ENCODE results near the gene HMCN2.
"Not testable (repeated sequence)": the region's sequence is repeated elsewhere in the genome, so short reads cannot be mapped to it uniquely, and the experiment has no call there.

The HMCN2 gene

GRCh38 chr9:130264414-130265350 lies 878 bp upstream of the HMCN2 start:
- no peak for DNase-seq (ENCODE audit: low spot score)

- DNase-seq (ENCODE audit: low spot score): no peak
These were observed 907 bp downstream of the HMCN2 start for GRCh38 chr9:130266236-130267098.

DNA sequence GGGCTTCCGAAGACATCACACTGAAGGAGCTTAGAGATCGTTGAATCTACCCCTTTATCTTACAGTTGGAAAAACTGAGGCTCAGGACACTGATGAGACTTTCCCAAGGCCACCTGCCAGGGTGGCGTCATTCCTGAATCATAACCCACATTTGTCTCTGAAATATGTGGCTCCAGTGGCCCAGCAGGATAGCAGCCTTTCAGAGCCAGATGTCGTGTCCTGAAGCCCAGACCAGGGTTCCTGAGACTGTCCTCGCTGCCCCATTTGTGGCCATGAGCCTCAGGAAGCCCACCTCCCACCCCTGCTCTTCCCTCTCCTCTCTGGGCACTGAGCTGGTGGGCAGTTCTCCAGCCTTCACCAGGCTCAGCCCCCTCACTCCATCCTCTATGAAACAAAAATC lies 2.4 kb downstream of the HMCN2 start:
- no peak for DNase-seq (ENCODE audit: low spot score)

DNA sequence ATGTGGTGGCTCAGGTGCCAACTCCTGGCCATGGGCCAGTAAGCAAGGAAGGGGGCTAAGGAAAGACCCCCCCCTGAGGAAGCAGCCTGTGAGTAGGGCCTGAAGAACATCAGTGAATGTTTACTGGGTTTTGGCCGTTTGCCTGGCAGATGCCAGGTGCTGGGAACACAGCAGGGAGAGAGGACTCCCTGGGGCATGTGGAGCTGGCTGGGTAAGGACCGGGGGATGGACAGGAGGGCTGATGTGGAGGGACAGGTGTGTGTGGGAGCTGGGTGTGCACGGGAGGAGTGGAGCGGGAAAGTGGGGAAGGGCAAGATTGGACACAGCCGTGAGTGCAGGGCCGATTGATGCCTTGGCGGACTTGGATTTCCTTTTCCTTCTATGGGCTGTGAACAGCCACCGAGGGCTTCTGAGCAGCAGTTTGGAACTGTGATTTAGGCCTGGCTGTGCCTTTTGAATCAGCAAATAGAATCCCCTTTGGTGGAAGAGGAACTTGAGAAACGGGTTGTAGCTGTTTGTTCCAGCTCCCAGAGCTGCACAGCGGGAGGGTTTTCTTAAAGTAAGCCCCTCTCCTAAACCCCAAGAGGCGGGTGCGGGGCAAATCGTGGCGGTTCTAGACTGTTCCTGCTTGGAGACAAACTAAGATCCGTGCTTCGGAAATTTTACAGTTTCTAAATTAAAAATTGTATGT lies 3.1 kb downstream of the HMCN2 start:
- DNase-seq (ENCODE audit: low spot score): no peak

DNA sequence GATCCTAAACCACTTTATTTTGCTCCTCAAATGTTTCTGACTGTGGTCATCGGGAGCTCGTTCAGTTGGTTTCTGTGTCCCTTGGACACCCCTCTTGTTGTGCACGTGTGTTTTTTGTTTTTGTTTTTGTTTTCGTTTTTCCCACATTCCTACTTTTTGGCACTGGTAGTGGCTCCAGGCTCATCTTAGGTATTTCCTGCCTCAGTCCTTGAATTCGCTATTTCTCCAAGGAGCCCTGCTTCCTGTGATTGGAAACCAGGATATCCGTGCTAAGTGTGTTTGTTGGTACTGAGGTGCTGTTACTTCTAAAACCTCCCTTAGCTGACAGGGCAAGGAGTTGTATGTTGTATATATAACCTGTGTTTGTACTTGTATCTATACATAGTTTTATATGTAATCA lies 5.9 kb downstream of the HMCN2 start:
- DNase-seq (ENCODE audit: low spot score): no peak

DNA sequence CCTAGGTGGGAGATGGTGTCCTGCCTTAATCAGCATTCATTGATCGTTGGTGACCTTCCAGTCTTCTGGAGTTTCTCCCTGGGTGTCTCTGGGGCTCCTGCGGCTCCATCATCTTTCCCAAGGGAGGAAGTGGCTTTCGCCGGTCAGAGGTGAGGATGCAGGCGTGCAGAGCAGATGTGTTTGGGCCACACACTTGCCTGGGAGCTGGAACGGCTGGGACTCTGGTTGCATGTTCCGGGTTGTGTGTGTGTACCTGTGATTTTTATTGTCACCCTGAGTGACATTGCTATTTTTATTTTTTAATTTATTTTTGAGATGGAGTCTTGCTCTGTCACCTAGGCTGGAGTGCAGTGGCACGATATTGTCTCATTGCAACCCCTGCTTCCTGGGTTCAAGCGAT lies 9.6 kb downstream of the HMCN2 start:
- no peak for DNase-seq (ENCODE audit: low spot score)

GRCh38 chr9:130276121-130276520 lies 10.6 kb downstream of the HMCN2 start:
- peak; percentile 66 for DNase-seq (ENCODE audit: low spot score)

DNA sequence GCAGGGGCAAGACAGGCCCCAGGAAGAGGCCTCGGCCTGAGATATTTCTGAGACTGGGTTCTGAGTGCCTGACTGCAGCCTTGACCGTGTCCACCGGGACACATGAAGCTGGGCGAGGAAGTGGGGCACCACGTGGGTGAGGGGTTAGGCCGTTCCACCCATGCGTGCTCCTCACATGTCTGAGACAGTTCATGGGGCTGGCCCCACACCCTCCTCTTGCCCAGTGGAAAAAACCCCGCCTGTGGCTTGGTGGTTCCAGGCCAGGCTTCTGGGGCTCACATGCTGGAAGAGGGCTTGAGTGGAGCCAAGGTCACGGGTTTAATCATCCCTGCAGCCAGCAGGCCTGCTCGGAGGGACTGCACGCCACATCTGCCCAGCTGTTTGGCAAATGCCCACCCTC lies 11.4 kb downstream of the HMCN2 start:
- DNase-seq (ENCODE audit: low spot score): no peak

DNA sequence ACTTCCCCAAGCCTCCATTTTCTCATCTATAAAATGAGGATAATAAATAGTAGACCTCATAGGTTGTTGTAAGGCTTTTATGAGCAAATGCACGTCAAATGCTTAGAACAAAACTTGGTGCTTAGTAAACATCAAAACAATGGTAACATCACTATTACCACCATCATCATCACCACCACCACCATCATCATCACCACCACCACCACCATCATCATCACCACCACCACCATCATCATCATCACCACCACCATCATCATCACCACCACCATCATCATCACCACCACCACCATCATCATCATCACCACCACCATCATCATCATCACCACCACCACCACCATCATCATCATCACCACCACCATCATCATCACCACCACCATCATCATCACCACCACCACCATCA lies 12.0 kb downstream of the HMCN2 start:
- not testable (repeated sequence) for DNase-seq (ENCODE audit: low spot score)

GRCh38 chr9:130283539-130284248 lies 18.1 kb downstream of the HMCN2 start:
- DNase-seq (ENCODE audit: low spot score): no peak

- DNase-seq (ENCODE audit: low spot score): no peak
These were observed 18.7 kb downstream of the HMCN2 start for GRCh38 chr9:130284249-130284625.

- no peak for DNase-seq (ENCODE audit: low spot score)
These were observed 19.1 kb downstream of the HMCN2 start for GRCh38 chr9:130284690-130285089.

- DNase-seq (ENCODE audit: low spot score): no peak
These were observed 19.7 kb downstream of the HMCN2 start for GRCh38 chr9:130285271-130285670.

- DNase-seq (ENCODE audit: low spot score): no peak
These were observed 20.7 kb downstream of the HMCN2 start for GRCh38 chr9:130286072-130286770.

DNA sequence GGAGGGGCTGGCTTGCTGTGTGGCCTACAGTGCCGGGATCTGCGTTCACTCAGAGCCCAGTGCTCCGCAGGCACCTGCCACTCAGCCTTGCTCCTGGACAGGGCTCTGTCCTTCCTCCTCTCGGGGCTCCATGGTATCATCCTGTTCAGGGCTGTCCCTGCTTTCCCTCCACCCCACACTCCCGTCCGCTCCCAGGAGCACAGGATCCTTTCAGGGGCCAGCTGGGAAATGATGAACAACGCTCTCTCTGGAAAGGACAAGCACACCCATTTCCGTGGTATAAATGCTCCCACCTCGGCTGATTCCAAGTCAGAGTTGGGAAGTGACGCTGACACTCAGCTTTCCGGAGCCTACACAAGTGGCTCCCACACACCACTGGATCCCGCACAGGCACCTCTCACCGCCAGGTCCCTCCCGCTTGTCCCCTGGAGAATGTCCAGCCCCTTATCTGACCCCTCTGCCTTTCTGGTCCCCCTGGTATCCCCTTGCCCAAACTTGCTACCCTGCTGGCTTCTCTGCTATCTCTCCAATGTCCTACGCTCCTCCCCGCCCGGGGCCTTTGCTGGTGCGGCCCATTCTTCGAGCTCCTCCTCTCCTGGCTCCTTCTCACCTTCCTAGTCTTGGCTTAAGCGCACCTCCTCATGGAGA lies 21.3 kb downstream of the HMCN2 start:
- no peak for DNase-seq (ENCODE audit: low spot score)

DNA sequence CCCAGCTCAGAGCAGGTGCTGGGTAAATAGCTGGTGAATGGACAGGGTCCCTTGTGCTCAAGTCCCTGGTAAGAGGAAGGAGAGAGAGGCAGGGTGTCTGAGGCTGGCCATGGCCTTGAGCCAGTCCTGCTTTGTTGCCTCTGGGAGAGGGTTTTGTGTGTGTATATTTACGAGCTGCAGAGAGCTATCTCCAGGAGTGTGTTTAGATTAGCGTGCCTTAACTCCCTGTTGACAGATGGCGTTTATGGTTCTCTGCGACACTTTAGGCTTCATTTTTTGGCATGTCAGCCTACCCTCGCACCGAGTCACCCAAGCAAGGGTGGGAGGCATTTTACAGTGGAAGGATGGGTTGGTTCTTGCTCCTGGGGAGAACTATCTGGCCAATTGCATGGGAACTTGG lies 22.2 kb downstream of the HMCN2 start:
- DNase-seq (ENCODE audit: low spot score): no peak

- DNase-seq (ENCODE audit: low spot score): no peak
These were observed 22.8 kb downstream of the HMCN2 start for GRCh38 chr9:130288393-130288792.

- DNase-seq (ENCODE audit: low spot score): no peak
These were observed 23.5 kb downstream of the HMCN2 start for GRCh38 chr9:130288926-130289690.

DNA sequence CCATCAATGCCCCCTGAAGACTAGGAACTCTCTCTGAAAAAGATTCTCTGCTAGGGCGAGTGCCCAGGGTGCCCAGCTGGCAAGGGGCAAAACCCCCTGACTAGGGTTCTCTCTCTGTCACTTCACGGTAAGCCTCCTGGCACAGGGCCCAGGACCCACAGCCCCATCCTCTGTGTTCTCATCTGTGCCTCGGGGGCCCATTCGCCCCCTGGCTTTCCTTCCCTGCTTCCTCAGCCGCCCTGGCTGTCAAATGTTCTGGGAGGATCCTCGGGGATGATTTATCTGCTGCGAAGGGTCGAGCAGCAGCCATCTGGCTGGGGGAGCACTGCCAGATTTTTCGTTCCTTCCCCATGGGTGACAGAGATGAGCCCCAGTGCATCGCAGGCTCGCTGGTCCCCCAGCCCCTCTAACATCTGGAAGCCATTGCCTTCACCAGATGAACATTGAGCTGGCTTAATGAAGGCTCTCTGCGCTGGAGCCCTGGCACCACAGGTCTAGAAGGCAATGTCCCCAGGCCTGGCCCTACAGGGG lies 24.2 kb downstream of the HMCN2 start:
- no peak for DNase-seq (ENCODE audit: low spot score)
